HPDE6-E6E7 (cell line): ENCODE measurements around the gene HSPB6.
"Not testable (repeated sequence)": the region's sequence is repeated elsewhere in the genome, so short reads cannot be mapped to it uniquely, and the experiment has no call there.

Source experiments
- DNase-seq: peaks from one replicate; pipeline ENCODE4 v3.0.0; 2011; ENCODE audit warnings: missing footprints; ENCODE audit errors: extremely low spot score

The HSPB6 gene

GRCh38 chr19:35756377-35757230 lies at the start of gene HSPB6:
TSS of gene HSPB6 (minus strand) at chr19:35757029. CDS start at chr19:35757008, 21 bp downstream.
- no peak for DNase-seq

DNA sequence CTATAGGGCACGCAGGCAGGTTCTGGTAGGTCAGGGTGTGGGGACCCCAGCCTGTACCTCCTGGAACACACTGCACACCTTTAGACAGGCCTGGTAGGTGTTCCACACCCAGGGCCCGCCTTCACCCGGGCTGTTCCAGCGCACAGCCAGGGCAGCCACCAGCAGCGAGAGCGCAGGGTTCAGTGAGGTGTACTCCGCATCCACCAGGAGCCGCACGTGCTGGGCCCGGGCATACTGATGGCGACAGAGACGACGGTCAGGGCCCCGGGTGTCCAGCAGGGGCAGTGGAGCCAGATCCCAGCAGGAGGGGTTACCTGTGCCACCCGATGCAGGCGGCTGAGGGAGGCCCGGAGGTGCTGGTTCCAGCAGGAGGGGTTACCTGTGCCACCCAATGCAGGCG lies 49.8 kb upstream of the HSPB6 start:
- no peak for DNase-seq

GRCh38 chr19:35805526-35806102 lies 48.8 kb upstream of the HSPB6 start:
- no peak for DNase-seq

- DNase-seq: no peak
These were observed 45.0 kb upstream of the HSPB6 start for GRCh38 chr19:35801828-35802227.

- DNase-seq: no peak
These were observed 40.8 kb upstream of the HSPB6 start for GRCh38 chr19:35797663-35798062.

- no peak for DNase-seq
These were observed 40.1 kb upstream of the HSPB6 start for GRCh38 chr19:35796645-35797542.

- DNase-seq: not testable (repeated sequence)
These were observed 38.7 kb upstream of the HSPB6 start for GRCh38 chr19:35795564-35795963.

DNA sequence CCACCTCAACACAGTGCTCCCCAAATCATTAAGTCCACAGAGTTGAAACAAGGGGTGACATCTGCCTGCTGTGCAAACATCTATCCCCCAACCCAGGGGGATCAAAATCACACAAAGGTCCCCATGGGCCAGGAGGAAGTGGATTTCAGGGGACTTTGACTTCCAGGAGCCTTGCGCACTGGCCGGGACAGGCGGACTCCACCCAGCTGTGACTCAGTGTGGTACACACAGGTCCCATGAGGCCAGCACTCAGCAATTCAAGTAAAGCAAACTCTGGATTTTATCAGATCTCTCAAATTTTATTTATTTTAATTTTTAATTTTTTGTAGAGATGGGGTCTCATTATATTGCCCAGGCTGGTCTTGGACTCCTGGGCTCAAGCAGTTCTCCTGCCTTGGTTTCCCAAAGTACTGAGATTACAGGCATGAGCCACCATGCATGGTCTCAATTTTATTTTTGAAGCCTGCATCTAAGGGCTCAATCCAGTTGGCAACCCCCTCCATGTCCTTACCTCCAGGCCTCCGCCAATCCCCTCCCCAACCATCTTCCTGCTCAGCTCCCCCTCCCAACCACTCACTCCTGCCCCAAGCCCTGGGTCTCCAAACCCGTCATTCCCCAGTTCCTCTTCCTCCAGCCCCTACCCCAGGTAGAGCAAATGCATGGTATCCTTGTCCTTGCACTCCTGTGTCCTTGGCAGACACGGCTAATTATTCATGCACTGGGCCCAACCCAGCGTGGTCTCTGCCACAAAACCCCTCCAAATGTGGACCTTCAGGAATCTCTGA lies 36.7 kb upstream of the HSPB6 start:
- peak; percentile 31 for DNase-seq

GRCh38 chr19:35792888-35793287 lies 36.1 kb upstream of the HSPB6 start:
- no peak for DNase-seq

GRCh38 chr19:35792312-35792711 lies 35.5 kb upstream of the HSPB6 start:
- no peak for DNase-seq

DNA sequence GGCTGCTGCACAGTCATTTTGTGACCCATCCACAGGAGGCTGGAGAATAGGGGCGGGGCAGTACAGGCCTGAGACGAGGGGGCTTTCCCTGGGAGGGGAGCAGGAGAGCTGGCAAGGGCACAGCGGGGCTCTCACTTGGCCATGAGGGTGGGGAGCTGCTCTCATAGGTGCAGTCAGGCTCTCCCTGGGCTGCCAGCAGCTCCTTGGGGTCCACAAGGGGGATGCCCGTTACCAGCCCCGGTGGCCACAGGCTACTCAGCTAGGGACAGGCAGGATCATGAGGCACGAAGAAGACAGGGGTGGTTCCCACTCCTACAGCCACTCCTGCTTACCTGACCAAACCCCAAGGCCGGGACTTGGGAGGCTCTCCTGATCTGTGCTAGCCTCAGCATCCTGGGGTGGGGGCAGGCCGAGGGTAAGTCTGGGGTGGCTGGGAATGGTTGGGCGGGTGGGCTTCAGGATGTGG lies 35.0 kb upstream of the HSPB6 start:
- no peak for DNase-seq

DNA sequence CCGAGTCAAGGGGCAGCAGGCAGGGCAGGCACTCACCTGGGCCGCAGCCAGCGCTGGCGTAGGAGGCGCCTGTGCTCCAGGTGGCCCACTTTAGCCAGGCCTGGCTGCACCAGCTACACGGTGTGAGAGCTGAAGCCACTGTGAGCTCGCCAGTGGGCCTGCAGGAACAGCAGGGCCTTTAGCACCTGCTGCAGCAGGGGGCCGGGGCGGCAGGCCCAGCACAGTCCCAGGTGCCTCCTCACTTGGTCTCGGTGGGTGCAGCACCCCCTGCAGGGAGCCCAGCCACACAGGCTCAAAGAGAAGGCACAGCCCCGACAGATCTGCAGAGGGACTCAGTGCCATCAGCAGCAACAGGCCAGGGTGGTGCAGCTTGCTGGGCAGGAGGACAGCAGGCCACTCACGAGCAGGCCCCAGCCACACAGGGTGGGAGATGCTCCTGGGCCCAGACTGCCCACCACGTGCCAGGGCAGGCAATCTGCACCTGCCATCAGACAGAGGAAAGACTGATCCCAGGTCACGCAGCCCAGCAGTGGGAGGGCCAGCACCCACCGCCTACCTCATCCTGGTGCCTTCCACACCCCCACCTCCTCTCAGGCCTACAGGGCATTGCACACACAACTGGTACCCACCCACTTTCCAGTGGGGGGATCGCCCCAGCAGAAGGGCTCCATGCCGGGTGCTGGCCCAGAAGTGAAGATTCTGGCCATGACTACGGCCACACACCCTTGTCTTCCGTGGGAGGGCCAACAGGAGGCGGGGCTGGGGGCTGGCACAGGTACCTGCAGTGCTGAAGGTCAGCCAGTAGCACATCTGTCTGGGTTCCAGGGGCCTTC lies 34.4 kb upstream of the HSPB6 start:
- no peak for DNase-seq

DNA sequence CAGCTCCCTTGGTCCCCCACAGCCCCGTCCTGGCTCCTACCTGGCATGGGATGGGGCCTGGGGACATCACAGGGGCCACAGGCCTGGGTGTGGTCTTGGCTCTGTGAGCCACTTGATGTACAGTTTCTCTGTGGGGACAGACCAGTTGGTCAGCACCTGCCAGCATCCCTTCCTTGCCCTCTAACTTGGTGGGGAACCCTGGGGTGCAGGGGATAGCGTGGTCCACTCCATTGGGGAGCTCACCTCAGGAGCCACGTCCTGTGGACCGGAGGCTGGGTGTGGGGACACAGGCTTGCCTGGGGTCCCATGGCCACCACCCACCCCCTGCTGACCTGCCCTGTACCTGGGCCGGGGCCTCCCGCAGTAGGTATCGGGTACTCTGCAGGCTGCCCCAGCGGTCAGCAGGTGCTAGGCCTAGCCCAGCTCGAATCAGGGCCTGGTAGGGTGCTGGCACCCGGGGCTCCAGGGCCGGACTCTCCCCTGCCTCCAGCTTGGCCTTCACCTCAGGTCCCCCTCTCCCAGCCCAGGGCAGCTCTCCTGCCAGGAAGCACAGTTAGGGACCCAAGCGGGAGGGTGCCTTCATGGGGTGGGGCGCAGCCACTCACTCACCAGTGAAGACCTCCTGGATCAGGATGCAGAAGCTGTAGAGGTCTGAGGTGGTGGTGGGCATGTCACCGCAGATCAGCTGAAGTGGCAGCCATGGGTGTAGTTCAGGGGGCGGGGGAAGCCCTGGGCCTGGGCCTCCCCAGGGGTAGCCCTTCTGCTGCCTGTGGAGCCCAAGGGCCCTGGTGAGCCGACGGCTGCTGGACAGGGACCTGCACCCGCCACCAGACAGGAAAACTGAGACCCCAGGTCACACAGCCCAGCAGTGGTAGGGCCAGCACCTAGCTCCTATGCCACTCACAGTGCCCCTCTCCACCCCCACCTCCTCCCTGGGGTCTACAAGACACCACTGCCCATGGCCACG lies 33.4 kb upstream of the HSPB6 start:
- no peak for DNase-seq

DNA sequence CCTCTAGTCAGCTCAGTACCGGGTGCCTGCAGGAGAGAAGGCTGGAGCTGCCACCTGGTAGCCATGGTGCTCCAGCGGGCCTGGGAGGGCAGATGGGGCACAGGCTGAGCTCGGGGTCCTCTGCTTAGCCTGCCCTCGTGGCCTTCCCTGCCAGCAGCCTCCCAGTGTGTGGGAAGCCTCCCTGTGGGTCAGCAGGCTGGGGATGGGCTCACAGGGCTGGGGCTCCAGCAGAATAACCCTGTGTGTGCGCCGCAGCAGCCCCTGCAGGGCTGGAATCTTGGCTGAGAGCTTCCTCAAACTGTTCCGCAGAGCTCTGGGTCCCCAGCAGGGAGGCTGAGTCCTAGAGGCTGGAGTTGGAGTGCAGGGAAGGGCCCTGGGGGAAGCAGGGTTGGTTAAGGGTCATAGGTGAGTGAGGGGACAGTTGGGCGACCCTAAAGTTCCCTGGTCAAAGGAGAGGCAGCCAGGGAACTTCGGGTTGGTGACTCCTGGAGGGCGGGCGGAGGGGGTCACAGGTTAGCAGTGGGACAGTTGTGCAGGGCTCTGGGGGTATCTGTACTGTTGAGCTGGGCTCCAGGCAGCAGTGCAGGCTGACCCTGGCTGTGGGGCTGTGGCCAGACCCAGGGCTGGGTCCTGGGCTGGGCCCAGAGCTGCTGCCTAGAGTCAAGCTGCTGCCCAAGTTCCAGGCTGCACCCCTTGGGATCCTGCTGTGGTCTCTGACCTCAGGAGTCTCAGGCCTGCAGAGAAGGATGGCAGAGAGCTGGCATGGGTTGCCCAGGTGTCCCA lies 32.6 kb upstream of the HSPB6 start:
- no peak for DNase-seq

- DNase-seq: no peak
These were observed 31.6 kb upstream of the HSPB6 start for GRCh38 chr19:35788205-35788960.

DNA sequence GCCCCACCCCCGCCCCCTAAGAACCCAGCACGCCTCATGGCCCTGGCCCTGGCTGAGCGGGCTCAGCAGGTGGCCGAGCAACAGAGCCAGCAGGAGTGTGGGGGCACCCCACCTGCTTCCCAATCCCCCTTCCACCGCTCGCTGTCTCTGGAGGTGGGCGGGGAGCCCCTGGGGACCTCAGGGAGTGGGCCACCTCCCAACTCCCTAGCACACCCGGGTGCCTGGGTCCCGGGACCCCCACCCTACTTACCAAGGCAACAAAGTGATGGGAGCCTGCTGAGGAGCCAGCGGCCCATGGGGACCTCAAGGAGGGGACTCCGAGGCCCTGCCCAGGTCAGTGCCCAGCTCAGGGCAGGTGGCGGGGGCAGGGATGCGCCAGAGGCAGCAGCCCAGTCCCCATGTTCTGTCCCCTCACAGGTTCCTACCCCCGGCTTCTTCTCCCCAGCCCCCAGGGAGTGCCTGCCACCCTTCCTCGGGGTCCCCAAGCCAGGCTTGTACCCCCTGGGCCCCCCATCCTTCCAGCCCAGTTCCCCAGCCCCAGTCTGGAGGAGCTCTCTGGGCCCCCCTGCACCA lies 30.5 kb upstream of the HSPB6 start:
- no peak for DNase-seq
